CD4-positive, alpha-beta T cell treated with Interleukin-10 for 1 hour (primary cell): Measurements from ENCODE around the gene TMPRSS9.
"Not testable (repeated sequence)": the region's sequence is repeated elsewhere in the genome, so short reads cannot be mapped to it uniquely, and the experiment has no call there.

ENCODE experiments used
- DNase-seq: peaks from one replicate; pipeline ENCODE4 v3.0.0-alpha.2; 2020

TMPRSS9 gene

DNA sequence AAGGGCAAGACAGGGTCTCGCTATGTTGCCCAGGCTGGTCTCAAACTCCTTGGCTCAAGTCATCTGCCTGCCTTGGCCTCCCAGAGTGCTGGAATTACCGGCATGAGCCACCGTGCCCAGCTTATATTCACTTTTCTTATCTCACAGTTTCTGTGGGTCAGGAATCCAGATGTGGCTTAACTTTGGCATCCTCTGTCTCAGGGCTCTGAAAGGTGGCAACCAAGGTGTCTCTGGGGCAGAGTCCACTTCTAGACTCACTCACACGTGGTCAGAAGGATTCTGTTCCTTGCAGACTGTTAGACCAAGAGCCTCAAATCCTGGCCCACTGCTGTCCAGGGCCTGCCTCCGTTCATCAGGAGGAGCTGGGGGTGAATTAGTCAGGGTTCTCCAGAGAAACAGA, 104.3 kb downstream of the TMPRSS9 start:
- no peak for DNase-seq

GRCh38 chr19:2468596-2468995, 108.5 kb downstream of the TMPRSS9 start:
- DNase-seq = no peak

DNA sequence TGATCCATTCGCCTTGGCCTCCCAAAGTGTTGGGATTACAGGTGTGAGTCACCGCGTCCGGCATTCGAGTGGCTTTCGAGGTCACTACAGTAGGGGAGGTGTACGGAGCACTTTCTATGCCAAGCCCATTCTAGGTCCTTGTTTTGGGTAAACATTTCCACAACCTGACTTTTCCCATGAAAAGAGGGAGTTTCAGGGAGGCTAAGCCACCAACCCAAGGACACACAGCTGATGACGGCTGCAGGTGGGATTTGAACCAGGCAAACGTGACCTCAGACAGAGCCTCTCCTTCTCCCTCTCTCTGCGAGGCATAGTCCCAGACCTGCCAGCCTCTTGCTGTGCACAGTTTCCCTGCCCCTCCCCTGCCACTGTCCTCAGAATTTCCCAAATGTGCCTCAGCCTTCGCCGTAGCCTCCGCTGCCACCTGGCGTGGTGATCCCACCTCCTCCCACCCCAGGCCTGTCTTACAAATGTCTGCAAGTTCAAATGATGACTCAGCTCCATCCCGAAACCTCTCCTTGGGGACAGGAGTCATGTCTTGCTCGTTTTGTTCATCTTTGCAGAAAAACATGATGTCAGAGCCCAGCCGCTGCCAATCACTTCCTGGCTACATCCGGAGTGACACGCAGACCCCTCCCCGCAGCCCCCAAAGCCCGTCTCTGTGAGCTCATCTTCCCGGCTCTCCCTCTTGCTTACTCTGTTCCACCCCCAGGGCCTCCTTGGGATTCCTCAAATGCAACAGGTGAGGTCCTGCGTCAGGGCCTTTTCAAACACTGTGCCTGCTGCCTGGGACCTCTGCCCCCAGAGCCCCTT, 109.2 kb downstream of the TMPRSS9 start:
- DNase-seq = no peak

DNA sequence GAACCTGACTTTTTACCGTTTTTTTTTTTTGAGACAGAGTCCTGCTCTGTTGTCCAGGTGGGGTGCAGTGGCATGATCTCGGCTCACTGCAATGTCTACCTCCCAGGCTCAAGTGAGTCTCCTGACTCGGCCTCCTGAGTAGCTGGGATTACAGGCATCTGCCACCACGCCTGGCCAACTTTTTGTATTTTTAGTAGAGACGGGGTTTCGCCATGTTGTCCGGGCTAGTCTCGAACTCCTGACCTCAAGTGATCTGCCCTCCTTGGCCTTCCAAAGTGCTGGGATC, 109.8 kb downstream of the TMPRSS9 start:
- DNase-seq = not testable (repeated sequence)

- DNase-seq = peak; percentile 88
These were observed 114.4 kb downstream of the TMPRSS9 start for GRCh38 chr19:2474232-2475017.

DNA sequence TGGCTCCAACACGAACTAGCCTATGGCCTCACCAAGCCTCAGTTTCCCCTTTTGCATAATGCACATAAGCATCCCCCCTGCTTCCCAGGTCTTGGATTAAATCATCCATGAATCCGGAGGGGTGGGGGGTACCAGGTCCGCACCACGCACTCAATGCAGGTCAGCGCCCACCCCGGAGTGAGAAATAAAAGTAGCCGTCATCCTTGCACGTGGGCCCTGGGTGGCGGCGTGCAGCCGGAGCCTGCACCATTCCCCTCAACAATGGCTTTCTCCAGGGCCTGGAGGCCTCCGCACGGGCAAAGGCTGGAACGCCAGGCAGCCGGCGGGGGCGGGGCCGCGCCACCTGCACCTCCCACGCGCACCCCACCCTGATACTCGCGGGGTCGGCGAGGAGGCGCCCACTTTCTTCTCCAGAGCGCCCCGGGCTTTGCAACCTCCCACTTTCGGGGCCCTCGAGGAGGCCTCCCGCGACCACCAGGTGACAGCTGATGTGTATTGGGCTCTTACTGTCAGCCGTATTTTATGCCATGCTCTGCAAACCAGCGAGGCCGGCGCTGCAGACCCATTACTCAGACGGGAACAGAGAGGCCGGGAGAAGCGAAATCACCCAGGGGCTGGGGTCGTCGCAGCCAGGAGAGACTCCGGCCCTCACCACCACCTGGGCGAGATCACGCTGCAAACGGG, 115.1 kb downstream of the TMPRSS9 start:
- DNase-seq = peak; percentile 58
